ENCODE results near the gene SUPT5H. TPM values are rescaled to one million over a fixed set of nuclear protein-coding genes. Genes with fewer than 3 reads are reported as not detected.

SUPT5H gene
- total and polyA plus RNA-seq, 2 of the 13 experiments (the other 11 are each of a cell fraction or from before 2014, with no cell fraction given): 48.2 to 51.7 TPM

DNA sequence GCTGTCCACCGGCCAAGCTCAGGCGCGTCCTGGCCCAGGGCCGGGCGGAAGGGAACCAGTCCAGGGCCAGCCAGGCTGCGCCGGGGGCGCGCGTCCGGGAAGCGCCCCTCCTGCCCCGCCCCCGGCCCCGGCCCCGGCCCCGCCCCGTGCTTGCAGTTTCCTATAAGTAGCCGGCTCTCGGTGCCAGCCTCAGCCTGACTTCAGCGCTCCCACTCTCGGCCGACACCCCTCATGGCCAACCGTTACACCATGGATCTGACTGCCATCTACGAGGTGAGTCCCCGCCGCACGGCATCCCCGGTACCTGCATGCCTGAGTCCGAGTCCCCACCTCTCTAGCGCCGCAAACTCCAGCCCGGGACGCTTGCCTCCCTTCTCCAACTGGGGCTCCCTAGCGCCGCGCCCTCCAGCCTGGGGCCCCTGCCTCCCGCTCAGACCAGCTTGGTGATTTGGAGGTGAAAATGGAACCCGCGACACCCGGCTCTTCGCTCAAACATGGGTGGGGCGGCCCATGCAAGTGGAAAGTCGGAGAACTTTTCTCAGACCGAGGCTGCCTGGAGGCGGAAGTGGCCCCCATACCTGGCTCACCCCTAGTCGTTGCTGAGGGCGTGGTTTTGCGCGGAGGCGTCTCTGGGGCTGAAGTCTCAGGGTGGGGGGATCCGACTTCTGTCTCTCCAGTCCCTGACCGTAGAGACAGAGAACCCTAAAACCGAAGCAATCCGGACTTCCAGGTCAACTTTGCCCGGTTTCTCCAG, 38.5 kb upstream of the SUPT5H start, which contains the start of gene ZFP36 (continued):
- TF ChIP-seq, protein P1, sequence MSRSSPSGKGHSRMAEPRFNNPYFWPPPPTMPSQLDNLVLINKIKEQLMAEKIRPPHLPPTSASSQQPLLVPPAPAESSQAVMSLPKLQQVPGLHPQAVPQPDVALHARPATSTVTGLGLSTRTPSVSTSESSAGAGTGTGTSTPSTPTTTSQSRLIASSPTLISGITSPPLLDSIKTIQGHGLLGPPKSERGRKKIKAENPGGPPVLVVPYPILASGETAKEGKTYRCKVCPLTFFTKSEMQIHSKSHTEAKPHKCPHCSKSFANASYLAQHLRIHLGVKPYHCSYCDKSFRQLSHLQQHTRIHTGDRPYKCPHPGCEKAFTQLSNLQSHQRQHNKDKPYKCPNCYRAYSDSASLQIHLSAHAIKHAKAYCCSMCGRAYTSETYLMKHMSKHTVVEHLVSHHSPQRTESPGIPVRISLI (CRISPR knock-in tag; IDR thresholded peaks at IDR 0.05; ENCODE audit: borderline replicate concordance): no peak
- 0 out of 2 replicates have a peak, but pooled peaks have one; percentile 59 for TF ChIP-seq DNMT1 (CRISPR knock-in tag; IDR thresholded peaks at IDR 0.05)
- no peak for TF ChIP-seq GTF2F1 (IDR thresholded peaks at IDR 0.05; ENCODE audit: low read length)
- TF ChIP-seq MBD4 (IDR thresholded peaks at IDR 0.05; ENCODE audit: borderline replicate concordance, low read length): no peak
- TF ChIP-seq ZNF83 (CRISPR knock-in tag; IDR thresholded peaks at IDR 0.05; ENCODE audit: borderline replicate concordance): 0 out of 2 replicates have a peak, but pooled peaks have one; percentile 52
- peak; percentile 50; the same call in 1 of the 2 replicates for TF ChIP-seq CHD4 (IDR thresholded peaks at IDR 0.05; ENCODE audit: borderline replicate concordance, low read length)
- TF ChIP-seq ELF3 (CRISPR knock-in tag; IDR thresholded peaks at IDR 0.05): peak; percentile 32; the same call in 1 of the 2 replicates
- TF ChIP-seq, protein P2, sequence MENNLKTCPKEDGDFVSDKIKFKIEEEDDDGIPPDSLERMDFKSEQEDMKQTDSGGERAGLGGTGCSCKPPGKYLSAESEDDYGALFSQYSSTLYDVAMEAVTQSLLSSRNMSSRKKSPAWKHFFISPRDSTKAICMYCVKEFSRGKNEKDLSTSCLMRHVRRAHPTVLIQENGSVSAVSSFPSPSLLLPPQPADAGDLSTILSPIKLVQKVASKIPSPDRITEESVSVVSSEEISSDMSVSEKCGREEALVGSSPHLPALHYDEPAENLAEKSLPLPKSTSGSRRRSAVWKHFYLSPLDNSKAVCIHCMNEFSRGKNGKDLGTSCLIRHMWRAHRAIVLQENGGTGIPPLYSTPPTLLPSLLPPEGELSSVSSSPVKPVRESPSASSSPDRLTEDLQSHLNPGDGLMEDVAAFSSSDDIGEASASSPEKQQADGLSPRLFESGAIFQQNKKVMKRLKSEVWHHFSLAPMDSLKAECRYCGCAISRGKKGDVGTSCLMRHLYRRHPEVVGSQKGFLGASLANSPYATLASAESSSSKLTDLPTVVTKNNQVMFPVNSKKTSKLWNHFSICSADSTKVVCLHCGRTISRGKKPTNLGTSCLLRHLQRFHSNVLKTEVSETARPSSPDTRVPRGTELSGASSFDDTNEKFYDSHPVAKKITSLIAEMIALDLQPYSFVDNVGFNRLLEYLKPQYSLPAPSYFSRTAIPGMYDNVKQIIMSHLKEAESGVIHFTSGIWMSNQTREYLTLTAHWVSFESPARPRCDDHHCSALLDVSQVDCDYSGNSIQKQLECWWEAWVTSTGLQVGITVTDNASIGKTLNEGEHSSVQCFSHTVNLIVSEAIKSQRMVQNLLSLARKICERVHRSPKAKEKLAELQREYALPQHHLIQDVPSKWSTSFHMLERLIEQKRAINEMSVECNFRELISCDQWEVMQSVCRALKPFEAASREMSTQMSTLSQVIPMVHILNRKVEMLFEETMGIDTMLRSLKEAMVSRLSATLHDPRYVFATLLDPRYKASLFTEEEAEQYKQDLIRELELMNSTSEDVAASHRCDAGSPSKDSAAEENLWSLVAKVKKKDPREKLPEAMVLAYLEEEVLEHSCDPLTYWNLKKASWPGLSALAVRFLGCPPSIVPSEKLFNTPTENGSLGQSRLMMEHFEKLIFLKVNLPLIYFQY (CRISPR knock-in tag; IDR thresholded peaks at IDR 0.05; ENCODE audit: borderline replicate concordance): no peak
- TF ChIP-seq, protein P3, sequence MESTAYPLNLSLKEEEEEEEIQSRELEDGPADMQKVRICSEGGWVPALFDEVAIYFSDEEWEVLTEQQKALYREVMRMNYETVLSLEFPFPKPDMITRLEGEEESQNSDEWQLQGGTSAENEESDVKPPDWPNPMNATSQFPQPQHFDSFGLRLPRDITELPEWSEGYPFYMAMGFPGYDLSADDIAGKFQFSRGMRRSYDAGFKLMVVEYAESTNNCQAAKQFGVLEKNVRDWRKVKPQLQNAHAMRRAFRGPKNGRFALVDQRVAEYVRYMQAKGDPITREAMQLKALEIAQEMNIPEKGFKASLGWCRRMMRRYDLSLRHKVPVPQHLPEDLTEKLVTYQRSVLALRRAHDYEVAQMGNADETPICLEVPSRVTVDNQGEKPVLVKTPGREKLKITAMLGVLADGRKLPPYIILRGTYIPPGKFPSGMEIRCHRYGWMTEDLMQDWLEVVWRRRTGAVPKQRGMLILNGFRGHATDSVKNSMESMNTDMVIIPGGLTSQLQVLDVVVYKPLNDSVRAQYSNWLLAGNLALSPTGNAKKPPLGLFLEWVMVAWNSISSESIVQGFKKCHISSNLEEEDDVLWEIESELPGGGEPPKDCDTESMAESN (CRISPR knock-in tag; conservative IDR thresholded peaks at IDR 0.05): 0 out of 2 replicates have a peak, but pooled peaks have one; percentile 29
- no peak for TF ChIP-seq ZNF775 (CRISPR knock-in tag; IDR thresholded peaks at IDR 0.05; ENCODE audit: borderline replicate concordance)
- 0 out of 2 replicates have a peak, but pooled peaks have one; percentile 68 for TF ChIP-seq ARNT2 (CRISPR knock-in tag; IDR thresholded peaks at IDR 0.05; ENCODE audit: low read depth)
- TF ChIP-seq, protein P4, sequence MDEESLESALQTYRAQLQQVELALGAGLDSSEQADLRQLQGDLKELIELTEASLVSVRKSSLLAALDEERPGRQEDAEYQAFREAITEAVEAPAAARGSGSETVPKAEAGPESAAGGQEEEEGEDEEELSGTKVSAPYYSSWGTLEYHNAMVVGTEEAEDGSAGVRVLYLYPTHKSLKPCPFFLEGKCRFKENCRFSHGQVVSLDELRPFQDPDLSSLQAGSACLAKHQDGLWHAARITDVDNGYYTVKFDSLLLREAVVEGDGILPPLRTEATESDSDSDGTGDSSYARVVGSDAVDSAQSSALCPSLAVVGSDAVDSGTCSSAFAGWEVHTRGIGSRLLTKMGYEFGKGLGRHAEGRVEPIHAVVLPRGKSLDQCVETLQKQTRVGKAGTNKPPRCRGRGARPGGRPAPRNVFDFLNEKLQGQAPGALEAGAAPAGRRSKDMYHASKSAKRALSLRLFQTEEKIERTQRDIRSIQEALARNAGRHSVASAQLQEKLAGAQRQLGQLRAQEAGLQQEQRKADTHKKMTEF (CRISPR knock-in tag; IDR thresholded peaks at IDR 0.05): no peak
- peak; percentile 48; the same call in 1 of the 2 replicates for TF ChIP-seq TAF1 (CRISPR knock-in tag; IDR thresholded peaks at IDR 0.05)
- TF ChIP-seq, protein P5, sequence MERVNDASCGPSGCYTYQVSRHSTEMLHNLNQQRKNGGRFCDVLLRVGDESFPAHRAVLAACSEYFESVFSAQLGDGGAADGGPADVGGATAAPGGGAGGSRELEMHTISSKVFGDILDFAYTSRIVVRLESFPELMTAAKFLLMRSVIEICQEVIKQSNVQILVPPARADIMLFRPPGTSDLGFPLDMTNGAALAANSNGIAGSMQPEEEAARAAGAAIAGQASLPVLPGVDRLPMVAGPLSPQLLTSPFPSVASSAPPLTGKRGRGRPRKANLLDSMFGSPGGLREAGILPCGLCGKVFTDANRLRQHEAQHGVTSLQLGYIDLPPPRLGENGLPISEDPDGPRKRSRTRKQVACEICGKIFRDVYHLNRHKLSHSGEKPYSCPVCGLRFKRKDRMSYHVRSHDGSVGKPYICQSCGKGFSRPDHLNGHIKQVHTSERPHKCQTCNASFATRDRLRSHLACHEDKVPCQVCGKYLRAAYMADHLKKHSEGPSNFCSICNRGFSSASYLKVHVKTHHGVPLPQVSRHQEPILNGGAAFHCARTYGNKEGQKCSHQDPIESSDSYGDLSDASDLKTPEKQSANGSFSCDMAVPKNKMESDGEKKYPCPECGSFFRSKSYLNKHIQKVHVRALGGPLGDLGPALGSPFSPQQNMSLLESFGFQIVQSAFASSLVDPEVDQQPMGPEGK (CRISPR knock-in tag; IDR thresholded peaks at IDR 0.05): peak; percentile 67
- peak; percentile 47; the same call in 1 of the 2 replicates for TF ChIP-seq ZNF274 (CRISPR knock-in tag; IDR thresholded peaks at IDR 0.05)
- peak; percentile 6; the same call in 1 of the 2 replicates for TF ChIP-seq SP5 (CRISPR knock-in tag; IDR thresholded peaks at IDR 0.05; ENCODE audit: borderline replicate concordance, low read depth)
